OCI-LY3 (cell line): ENCODE results near the gene ABI1.

Experiments
- CTCF ChIP-seq: fragments of 200-600, 300-600 bp; sonication (generic); IDR thresholded peaks from 2 replicates; pipeline ENCODE4 v1.5.1; 2014; ENCODE audit warnings: antibody characterized with exemption, low read length, low read depth
- EZH2phosphoT487 ChIP-seq: fragments of 200-600 bp; shearing (Covaris generic); IDR thresholded peaks from 2 replicates; pipeline ENCODE4 v1.6.1; 2018; ENCODE audit warnings: antibody characterized with exemption, mixed run types, low read depth

- no peak for TF ChIP-seq CTCF
- TF ChIP-seq EZH2phosphoT487: no peak
These were observed 16.3 kb downstream of the ABI1 start for GRCh38 chr10:26844396-26844975.
